Measurements from ENCODE around the gene CDK11B.

CDK11B gene

DNA sequence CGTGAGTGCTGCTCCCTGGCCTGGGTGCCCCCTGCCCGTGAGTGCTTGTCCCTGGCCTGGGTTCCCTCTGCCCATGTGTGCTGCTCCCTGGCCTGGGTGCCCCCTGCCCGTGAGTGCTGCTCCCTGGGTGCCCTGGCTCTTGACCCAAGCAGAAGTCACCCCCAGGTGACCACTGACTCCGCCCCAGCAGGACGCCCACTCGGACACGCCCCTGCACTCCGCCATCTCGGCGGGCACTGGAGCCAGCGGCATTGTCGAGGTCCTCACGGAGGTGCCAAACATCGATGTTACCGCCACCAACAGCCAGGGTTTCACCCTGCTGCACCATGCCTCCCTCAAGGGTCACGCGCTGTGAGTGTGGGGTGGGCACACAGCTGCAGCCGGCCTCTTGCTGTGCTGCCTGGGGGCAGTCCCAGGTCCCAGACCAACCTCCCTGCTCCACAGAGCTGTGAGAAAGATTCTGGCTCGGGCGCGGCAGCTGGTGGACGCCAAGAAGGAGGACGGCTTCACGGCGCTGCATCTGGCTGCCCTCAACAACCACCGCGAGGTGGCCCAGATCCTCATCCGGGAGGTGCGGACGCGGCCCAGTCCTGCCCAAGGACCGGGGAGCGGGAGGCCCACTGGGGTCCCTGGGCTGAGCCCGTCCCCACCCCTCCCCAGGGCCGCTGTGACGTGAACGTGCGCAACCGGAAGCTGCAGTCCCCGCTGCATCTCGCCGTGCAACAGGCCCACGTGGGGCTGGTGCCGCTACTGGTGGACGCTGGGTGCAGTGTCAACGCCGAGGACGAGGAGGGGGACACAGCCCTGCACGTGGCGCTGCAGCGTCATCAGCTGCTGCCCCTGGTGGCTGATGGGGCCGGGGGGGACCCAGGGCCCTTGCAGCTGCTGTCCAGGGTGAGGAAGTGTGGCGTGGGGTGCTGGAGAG is 30.7 kb downstream of the CDK11B start:
- H3K27ac ChIP-seq (ENCODE audit: low read depth, low read length), result no peak overlapping the region
- H3K36me3 ChIP-seq (ENCODE audit: insufficient read depth, low read length), result no peaks in the 10 kb centered on the region
- H3K4me3 ChIP-seq (ENCODE audit: low read depth in 1 of 2, low read length in 2 of 2), result no peak overlapping the region
- peaks cover 0 to 31% of the 10 kb centered on the region in 2 donors for H3K27me3 ChIP-seq (ENCODE audit: control insufficient read depth in 1 of 2, insufficient read depth in 2 of 2, low read length in 2 of 2)
- no peaks in the 10 kb centered on the region for H3K4me1 ChIP-seq (ENCODE audit: insufficient read depth, low read length)
- no peaks in the 10 kb centered on the region for H3K9me3 ChIP-seq (ENCODE audit: low read length)
- H3K9ac ChIP-seq (ENCODE audit: low read length), result no peak overlapping the region

DNA sequence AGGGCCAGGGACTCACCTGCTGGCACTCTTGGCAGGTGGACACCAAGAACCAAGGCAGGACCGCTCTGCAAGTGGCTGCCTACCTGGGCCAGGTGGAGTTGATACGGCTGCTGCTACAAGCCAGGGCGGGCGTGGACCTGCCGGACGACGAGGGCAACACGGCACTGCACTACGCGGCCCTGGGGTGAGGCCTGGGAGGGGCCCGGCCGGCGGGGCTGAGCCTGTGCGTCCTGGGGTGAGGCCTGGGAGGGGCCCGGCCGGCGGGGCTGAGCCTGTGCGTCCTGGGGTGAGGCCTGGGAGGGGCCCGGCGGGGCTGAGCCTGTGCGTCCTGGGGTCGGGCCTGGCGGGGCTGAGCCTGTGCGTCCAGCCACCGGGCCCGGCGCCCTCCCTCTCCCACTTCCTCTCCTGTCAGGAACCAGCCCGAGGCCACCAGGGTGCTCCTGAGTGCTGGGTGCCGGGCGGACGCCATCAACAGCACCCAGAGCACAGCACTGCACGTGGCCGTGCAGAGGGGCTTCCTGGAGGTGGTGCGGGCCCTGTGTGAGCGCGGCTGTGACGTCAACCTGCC is 31.5 kb downstream of the CDK11B start:
- Histone ChIP-seq H3K27ac (ENCODE audit: low read depth, low read length) (no peak overlapping the region), H3K36me3 (ENCODE audit: insufficient read depth, low read length) (no peaks in the 10 kb centered on the region), H3K27me3 (ENCODE audit: control insufficient read depth in 1 of 2, insufficient read depth in 2 of 2, low read length in 2 of 2) (peaks cover 0 to 30% of the 10 kb centered on the region in 2 donors), H3K4me1 (ENCODE audit: insufficient read depth, low read length) (no peaks in the 10 kb centered on the region), H3K9me3 (ENCODE audit: low read length) (no peaks in the 10 kb centered on the region), H3K9ac (ENCODE audit: low read length) (no peak overlapping the region), H3K4me3 (ENCODE audit: low read depth in 1 of 2, low read length in 2 of 2) (no peak overlapping the region)

- H3K36me3 ChIP-seq (ENCODE audit: insufficient read depth, low read length), result no peaks in the 10 kb centered on the region
- no peak overlapping the region for H3K4me3 ChIP-seq (ENCODE audit: low read depth in 1 of 2, low read length in 2 of 2)
- no peaks in the 10 kb centered on the region for H3K4me1 ChIP-seq (ENCODE audit: insufficient read depth, low read length)
- H3K9me3 ChIP-seq (ENCODE audit: low read length), result no peaks in the 10 kb centered on the region
- H3K27me3 ChIP-seq (ENCODE audit: control insufficient read depth in 1 of 2, insufficient read depth in 2 of 2, low read length in 2 of 2), result peaks cover 0 to 22% of the 10 kb centered on the region in 2 donors
- H3K27ac ChIP-seq (ENCODE audit: low read depth, low read length), result no peak overlapping the region
- no peak overlapping the region for H3K9ac ChIP-seq (ENCODE audit: low read length)
Observed at GRCh38 chr1:1626207-1627141, 32.3 kb downstream of the CDK11B start.

- no peak overlapping the region for H3K27ac ChIP-seq (ENCODE audit: low read depth, low read length)
Observed at GRCh38 chr1:1625824-1626206, 33.0 kb downstream of the CDK11B start.

GRCh38 chr1:1625404-1625775 is 33.4 kb downstream of the CDK11B start:
- no peak overlapping the region for H3K27ac ChIP-seq (ENCODE audit: low read depth, low read length)
- H3K9ac ChIP-seq (ENCODE audit: low read length), result no peak overlapping the region
- peaks cover 0 to 12% of the 10 kb centered on the region in 2 donors for H3K27me3 ChIP-seq (ENCODE audit: control insufficient read depth in 1 of 2, insufficient read depth in 2 of 2, low read length in 2 of 2)
- H3K36me3 ChIP-seq (ENCODE audit: insufficient read depth, low read length), result no peaks in the 10 kb centered on the region
- no peak overlapping the region for H3K4me3 ChIP-seq (ENCODE audit: low read depth in 1 of 2, low read length in 2 of 2)
- H3K9me3 ChIP-seq (ENCODE audit: low read length), result no peaks in the 10 kb centered on the region
- H3K4me1 ChIP-seq (ENCODE audit: insufficient read depth, low read length), result no peaks in the 10 kb centered on the region

More at GRCh38 chr1:1625824-1626206, 33.0 kb downstream of the CDK11B start:
- H3K4me3 ChIP-seq (ENCODE audit: low read depth in 1 of 2, low read length in 2 of 2), result no peak overlapping the region
- peaks cover 0 to 16% of the 10 kb centered on the region in 2 donors for H3K27me3 ChIP-seq (ENCODE audit: control insufficient read depth in 1 of 2, insufficient read depth in 2 of 2, low read length in 2 of 2)
- H3K9ac ChIP-seq (ENCODE audit: low read length), result no peak overlapping the region
- no peaks in the 10 kb centered on the region for H3K36me3 ChIP-seq (ENCODE audit: insufficient read depth, low read length)
- H3K9me3 ChIP-seq (ENCODE audit: low read length), result no peaks in the 10 kb centered on the region
- H3K4me1 ChIP-seq (ENCODE audit: insufficient read depth, low read length), result no peaks in the 10 kb centered on the region

DNA sequence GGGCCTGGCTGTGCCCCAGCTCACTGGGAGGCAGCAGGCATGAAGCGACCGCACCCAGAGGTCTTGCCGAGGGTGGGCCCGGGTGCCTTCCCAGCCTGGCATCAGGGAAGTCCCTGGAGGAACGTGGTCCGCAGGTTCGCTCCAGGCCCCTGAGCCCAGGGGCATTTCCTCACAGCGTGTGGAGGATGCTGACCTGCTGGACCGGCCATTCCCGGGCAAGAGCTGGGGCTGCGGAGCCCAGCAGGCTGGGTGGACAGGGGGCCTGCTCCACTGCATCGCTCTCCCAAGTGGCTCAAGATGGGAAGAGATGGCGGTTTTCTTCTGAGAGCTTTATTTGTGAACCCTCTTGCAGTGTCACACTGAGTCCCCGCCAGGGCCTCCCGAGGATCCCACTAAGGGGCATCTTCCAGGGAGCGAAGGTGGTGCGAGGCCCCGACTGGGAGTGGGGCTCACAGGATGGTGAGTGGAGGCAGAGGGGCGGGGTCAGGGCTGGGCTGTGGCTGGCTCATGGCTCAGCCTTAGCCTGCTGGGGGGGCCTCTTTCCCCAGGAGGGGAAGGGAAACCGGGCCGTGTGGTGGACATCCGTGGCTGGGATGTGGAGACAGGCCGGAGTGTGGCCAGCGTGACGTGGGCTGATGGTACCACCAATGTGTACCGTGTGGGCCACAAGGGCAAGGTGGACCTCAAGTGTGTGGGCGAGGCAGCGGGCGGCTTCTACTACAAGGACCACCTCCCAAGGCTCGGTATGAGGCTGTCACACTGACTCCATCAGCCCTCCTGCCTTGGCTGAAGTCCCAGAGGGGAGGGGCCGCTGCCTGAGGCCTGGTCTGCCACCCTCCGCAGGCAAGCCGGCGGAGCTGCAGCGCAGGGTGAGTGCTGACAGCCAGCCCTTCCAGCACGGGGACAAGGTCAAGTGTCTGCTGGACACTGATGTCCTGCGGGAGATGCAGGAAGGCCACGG is 34.1 kb downstream of the CDK11B start:
- Histone ChIP-seq H3K9ac (ENCODE audit: low read length) (no peak overlapping the region), H3K27me3 (ENCODE audit: control insufficient read depth in 1 of 2, insufficient read depth in 2 of 2, low read length in 2 of 2) (peaks cover 0 to 7% of the 10 kb centered on the region in 2 donors), H3K4me1 (ENCODE audit: insufficient read depth, low read length) (no peaks in the 10 kb centered on the region), H3K27ac (ENCODE audit: low read depth, low read length) (no peak overlapping the region), H3K4me3 (ENCODE audit: low read depth in 1 of 2, low read length in 2 of 2) (no peak overlapping the region), H3K9me3 (ENCODE audit: low read length) (no peaks in the 10 kb centered on the region), H3K36me3 (ENCODE audit: insufficient read depth, low read length) (no peaks in the 10 kb centered on the region)

- Histone ChIP-seq H3K27ac (ENCODE audit: low read depth, low read length) (no peak overlapping the region), H3K4me1 (ENCODE audit: insufficient read depth, low read length) (no peaks in the 10 kb centered on the region), H3K36me3 (ENCODE audit: insufficient read depth, low read length) (no peaks in the 10 kb centered on the region), H3K4me3 (ENCODE audit: low read depth in 1 of 2, low read length in 2 of 2) (no peak overlapping the region), H3K9me3 (ENCODE audit: low read length) (no peaks in the 10 kb centered on the region), H3K9ac (ENCODE audit: low read length) (no peak overlapping the region), H3K27me3 (ENCODE audit: control insufficient read depth in 1 of 2, insufficient read depth in 2 of 2, low read length in 2 of 2) (peaks cover 0 to 6% of the 10 kb centered on the region in 2 donors)
Observed at GRCh38 chr1:1623631-1624442, 35.0 kb downstream of the CDK11B start.

GRCh38 chr1:1623181-1623630 is 35.6 kb downstream of the CDK11B start:
- no peak overlapping the region for H3K27ac ChIP-seq (ENCODE audit: low read depth, low read length)
- no peaks in the 10 kb centered on the region for H3K9me3 ChIP-seq (ENCODE audit: low read length)
- no peak overlapping the region for H3K9ac ChIP-seq (ENCODE audit: low read length)
- H3K4me3 ChIP-seq (ENCODE audit: low read depth in 1 of 2, low read length in 2 of 2), result no peak overlapping the region
- H3K36me3 ChIP-seq (ENCODE audit: insufficient read depth, low read length), result peaks cover 3% of the 10 kb centered on the region
- H3K27me3 ChIP-seq (ENCODE audit: control insufficient read depth in 1 of 2, insufficient read depth in 2 of 2, low read length in 2 of 2), result no peaks in the 10 kb centered on the region
- no peaks in the 10 kb centered on the region for H3K4me1 ChIP-seq (ENCODE audit: insufficient read depth, low read length)

GRCh38 chr1:1622788-1623094 is 36.1 kb downstream of the CDK11B start:
- Histone ChIP-seq H3K4me1 (ENCODE audit: insufficient read depth, low read length) (peaks cover under 1% of the 10 kb centered on the region), H3K4me3 (ENCODE audit: low read depth in 1 of 2, low read length in 2 of 2) (no peak overlapping the region), H3K36me3 (ENCODE audit: insufficient read depth, low read length) (peaks cover 8% of the 10 kb centered on the region), H3K27me3 (ENCODE audit: control insufficient read depth in 1 of 2, insufficient read depth in 2 of 2, low read length in 2 of 2) (no peaks in the 10 kb centered on the region), H3K9me3 (ENCODE audit: low read length) (no peaks in the 10 kb centered on the region), H3K9ac (ENCODE audit: low read length) (no peak overlapping the region), H3K27ac (ENCODE audit: low read depth, low read length) (no peak overlapping the region)

Measured in muscle layer of colon (tissue), 2 donors.